Neural crest cell (in vitro differentiated cells): ENCODE data around the gene ARV1. TPM values are rescaled to one million over a fixed set of nuclear protein-coding genes. Genes with fewer than 3 reads are reported as not detected.
"Not testable (repeated sequence)": the region's sequence is repeated elsewhere in the genome, so short reads cannot be mapped to it uniquely, and the experiment has no call there.

Experiments used
- DNase-seq: peaks from one replicate; pipeline ENCODE4 v3.0.0; 2021; ENCODE audit warnings: low read depth, mixed read lengths, low spot score
- H3K27ac Mint-ChIP-seq: one replicate; pipeline ENCODE4 v1.8.0; 2021; ENCODE audit warnings: mild to moderate bottlenecking, mixed read lengths; ENCODE audit not compliant: unreplicated experiment
- H3K27me3 Mint-ChIP-seq: 2 replicates; pipeline ENCODE4 v1.8.0; 2021; ENCODE audit warnings: low read depth, mild to moderate bottlenecking, mixed read lengths
- H3K36me3 Mint-ChIP-seq: 2 replicates; pipeline ENCODE4 v1.8.0; 2021; ENCODE audit warnings: low read depth, mild to moderate bottlenecking, mixed read lengths
- H3K4me1 Mint-ChIP-seq: 2 replicates; pipeline ENCODE4 v1.8.0; 2021; ENCODE audit warnings: mixed read lengths
- H3K4me3 Mint-ChIP-seq: one replicate; pipeline ENCODE4 v1.8.0; 2021; ENCODE audit warnings: mild to moderate bottlenecking, mixed read lengths
- H3K9me3 Mint-ChIP-seq: 2 replicates; pipeline ENCODE4 v1.8.0; 2021; ENCODE audit warnings: mixed read lengths
- total RNA-seq: library from RNA; stranded (reverse); gene quantifications from 2 replicates; pipeline ENCODE4 v1.2.1, GENCODE V29; 2021
- TF ChIP-seq, protein P1 (sequence below): fragments of 200-600 bp; sonication (generic); conservative IDR thresholded peaks from 2 replicates; pipeline ENCODE4 v1.5.0; 2021; ENCODE audit warnings: antibody characterized with exemption, mild to moderate bottlenecking

ARV1 gene
- total RNA-seq, 1 donor from 2014 or later = 19.2 TPM

DNA sequence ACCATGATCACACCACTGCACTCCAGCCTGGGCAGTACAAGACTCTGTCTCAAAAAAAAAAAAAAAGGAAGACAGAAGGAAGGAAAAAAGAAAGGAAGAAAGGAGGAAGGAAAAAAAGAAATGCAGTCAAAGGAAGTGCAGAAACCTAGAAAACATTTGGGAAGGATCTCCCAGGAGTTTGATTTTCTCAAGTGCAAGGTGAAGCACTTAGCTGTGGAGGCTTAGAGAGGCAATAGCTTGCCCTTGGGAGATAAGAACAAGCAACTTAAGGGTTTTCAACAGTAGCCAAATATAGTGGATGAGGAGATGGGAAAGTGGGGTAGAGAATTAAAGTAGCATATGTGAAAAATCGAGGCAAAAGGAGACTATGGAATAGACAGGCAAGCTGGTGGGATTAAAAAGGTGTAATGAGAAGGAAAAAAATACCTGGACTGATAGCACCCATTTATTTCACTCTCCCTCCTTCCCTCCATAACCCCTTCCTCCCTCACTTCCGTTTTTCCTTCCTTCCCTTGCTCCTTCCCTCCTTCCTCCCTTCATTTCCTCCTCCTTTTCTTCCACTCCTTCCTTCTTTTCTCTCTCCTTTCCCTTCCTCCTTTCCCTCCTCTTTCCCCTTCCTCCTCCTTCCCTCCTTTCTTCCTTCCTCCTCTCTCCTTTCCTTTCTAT lies 68.0 kb downstream of the ARV1 start:
- H3K27ac Mint-ChIP-seq = no peak overlapping the region
- no peak overlapping the region for H3K4me3 Mint-ChIP-seq
- peaks cover 4% of the 10 kb centered on the region for H3K9me3 Mint-ChIP-seq
- peaks cover 73% of the 10 kb centered on the region for H3K27me3 Mint-ChIP-seq
- H3K4me1 Mint-ChIP-seq = no peaks in the 10 kb centered on the region
- TF ChIP-seq, protein P1, sequence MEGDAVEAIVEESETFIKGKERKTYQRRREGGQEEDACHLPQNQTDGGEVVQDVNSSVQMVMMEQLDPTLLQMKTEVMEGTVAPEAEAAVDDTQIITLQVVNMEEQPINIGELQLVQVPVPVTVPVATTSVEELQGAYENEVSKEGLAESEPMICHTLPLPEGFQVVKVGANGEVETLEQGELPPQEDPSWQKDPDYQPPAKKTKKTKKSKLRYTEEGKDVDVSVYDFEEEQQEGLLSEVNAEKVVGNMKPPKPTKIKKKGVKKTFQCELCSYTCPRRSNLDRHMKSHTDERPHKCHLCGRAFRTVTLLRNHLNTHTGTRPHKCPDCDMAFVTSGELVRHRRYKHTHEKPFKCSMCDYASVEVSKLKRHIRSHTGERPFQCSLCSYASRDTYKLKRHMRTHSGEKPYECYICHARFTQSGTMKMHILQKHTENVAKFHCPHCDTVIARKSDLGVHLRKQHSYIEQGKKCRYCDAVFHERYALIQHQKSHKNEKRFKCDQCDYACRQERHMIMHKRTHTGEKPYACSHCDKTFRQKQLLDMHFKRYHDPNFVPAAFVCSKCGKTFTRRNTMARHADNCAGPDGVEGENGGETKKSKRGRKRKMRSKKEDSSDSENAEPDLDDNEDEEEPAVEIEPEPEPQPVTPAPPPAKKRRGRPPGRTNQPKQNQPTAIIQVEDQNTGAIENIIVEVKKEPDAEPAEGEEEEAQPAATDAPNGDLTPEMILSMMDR = no peak
- no peak for DNase-seq
- no peaks in the 10 kb centered on the region for H3K36me3 Mint-ChIP-seq

DNA sequence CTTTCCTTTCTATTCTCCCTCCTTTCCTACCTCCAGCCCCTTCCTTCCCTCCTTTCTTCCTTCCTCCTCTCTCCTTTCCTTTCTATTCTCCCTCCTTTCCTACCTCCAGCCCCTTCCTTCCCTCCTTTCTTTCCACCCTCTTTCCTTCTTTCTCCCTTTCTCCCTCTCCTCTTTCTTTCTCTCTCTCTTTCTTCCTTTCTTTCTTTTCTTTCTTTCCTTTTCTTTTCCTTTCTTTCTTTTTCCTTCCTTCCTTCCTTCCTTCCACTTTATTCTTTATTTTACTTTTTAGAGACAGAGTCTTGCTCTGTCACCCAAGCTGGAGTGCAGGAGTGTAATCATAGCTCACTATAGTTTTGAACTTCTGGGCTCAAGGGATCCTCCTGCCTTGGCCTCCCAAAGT lies 68.6 kb downstream of the ARV1 start:
- H3K4me3 Mint-ChIP-seq, DNase-seq, H3K27ac Mint-ChIP-seq, H3K9me3 Mint-ChIP-seq, H3K36me3 Mint-ChIP-seq, H3K4me1 Mint-ChIP-seq: not testable (repeated sequence)
- peaks cover 67% of the 10 kb centered on the region for H3K27me3 Mint-ChIP-seq

DNA sequence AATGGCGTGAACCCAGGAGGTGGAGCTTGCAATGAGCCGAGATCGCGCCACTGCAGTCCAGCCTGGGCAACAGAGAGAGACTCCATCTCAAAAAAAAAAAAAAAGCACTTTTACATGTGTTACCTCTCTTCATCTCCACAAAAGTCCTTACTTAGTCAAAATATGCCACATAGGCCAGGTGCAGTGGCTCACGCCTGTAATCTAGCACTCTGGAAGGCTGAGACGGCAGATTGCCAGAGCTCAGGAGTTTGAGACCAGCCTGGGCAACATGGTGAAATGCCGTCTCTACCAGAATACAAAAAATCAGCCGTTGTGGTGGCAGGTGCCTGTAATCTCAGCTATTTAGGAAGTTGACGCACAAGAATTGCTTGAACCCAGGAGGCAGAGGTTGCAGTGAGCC lies 69.5 kb downstream of the ARV1 start:
- not testable (repeated sequence) for H3K4me3 Mint-ChIP-seq, H3K4me1 Mint-ChIP-seq, H3K27ac Mint-ChIP-seq, H3K9me3 Mint-ChIP-seq, DNase-seq, H3K36me3 Mint-ChIP-seq
- H3K27me3 Mint-ChIP-seq = peaks cover 59% of the 10 kb centered on the region

DNA sequence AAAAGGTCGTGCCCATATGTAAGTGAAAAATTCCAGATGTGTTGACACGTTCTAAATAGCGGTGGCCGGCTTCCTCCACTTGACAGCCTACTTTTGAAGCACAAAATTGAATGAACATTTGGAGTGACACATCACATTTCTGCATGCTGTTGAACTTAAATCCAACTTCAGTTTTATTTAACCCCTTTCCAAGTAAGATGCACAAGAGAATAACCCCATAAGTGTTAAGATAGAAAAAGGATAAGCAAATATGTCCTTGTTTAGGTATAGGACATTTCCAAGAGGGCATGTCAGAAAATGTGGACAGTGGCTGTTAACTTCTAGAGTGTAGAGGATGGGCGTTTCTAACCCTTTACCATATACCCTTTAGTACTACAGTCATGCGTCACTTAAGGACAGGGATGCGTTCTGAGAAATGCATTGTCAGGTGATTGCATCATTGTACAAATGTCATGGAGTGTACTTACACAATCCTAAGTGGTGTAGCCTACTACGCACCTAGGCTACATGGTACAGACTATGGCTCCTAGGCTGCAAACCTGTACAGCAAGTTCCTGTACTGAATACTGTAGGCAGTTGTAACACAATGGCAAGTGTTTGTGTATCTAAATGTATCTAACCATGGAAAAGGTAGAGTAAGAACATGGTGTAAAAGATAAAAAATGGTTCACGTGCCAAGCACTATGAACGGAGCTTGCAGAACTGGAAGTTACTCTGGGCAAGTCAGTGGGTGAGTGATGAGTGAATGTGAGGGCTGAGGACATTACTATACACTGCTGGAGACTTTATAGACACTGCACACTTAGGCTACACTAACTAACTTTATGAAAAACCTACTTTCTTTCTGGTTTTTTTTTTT lies 70.5 kb downstream of the ARV1 start:
- H3K9me3 Mint-ChIP-seq = peaks cover 4% of the 10 kb centered on the region
- H3K4me1 Mint-ChIP-seq = peaks cover 18% of the 10 kb centered on the region
- no peak for DNase-seq
- H3K4me3 Mint-ChIP-seq = no peak overlapping the region
- H3K27me3 Mint-ChIP-seq = peaks cover 55% of the 10 kb centered on the region
- no peaks in the 10 kb centered on the region for H3K36me3 Mint-ChIP-seq
- no peak overlapping the region for H3K27ac Mint-ChIP-seq
- TF ChIP-seq, protein P1 = no peak

Other genes starting within 250 kb of the ARV1 start
- 2.0 and 4.0 TPM in 2 replicates for gene CAPN9, start 231.7 kb upstream of the ARV1 start, total RNA-seq
- 73.3 and 73.5 TPM in 2 replicates for gene C1orf198, start 110.6 kb upstream of the ARV1 start, total RNA-seq
- 19.7 and 20.9 TPM in 2 replicates for gene TTC13, start 233 bp upstream of the ARV1 start, total RNA-seq
- gene FAM89A, start 61.2 kb downstream of the ARV1 start, total RNA-seq = 15.1 and 16.0 TPM in 2 replicates
- gene TRIM67, start 183.0 kb downstream of the ARV1 start, total RNA-seq = 1.6 and 1.9 TPM in 2 replicates